ENCODE measurements around the gene L3MBTL4.

Gene L3MBTL4

GRCh38 chr18:6323319-6323889 lies 91.3 kb downstream of the L3MBTL4 start:
- Histone ChIP-seq H3K4me1 (no peaks in the 10 kb centered on the region), H3K27me3 (no peaks in the 10 kb centered on the region), H3K36me3 (no peaks in the 10 kb centered on the region), H3K9me3 (no peaks in the 10 kb centered on the region), H3K4me3 (ENCODE audit: low read depth, low read length) (no peak overlapping the region)
- TF ChIP-seq, protein P1, sequence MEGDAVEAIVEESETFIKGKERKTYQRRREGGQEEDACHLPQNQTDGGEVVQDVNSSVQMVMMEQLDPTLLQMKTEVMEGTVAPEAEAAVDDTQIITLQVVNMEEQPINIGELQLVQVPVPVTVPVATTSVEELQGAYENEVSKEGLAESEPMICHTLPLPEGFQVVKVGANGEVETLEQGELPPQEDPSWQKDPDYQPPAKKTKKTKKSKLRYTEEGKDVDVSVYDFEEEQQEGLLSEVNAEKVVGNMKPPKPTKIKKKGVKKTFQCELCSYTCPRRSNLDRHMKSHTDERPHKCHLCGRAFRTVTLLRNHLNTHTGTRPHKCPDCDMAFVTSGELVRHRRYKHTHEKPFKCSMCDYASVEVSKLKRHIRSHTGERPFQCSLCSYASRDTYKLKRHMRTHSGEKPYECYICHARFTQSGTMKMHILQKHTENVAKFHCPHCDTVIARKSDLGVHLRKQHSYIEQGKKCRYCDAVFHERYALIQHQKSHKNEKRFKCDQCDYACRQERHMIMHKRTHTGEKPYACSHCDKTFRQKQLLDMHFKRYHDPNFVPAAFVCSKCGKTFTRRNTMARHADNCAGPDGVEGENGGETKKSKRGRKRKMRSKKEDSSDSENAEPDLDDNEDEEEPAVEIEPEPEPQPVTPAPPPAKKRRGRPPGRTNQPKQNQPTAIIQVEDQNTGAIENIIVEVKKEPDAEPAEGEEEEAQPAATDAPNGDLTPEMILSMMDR (IDR thresholded peaks at IDR 0.05; ENCODE audit: low read depth, low read length) = no peak
- no peak for DNase-seq

- Histone ChIP-seq H3K9me3 (no peaks in the 10 kb centered on the region), H3K36me3 (no peaks in the 10 kb centered on the region), H3K4me1 (no peaks in the 10 kb centered on the region), H3K4me3 (ENCODE audit: low read depth, low read length) (no peak overlapping the region), H3K27me3 (no peaks in the 10 kb centered on the region)
- TF ChIP-seq, protein P1 (IDR thresholded peaks at IDR 0.05; ENCODE audit: low read depth, low read length) = no peak
- DNase-seq = no peak
Observed at GRCh38 chr18:6315517-6316331, 99.0 kb downstream of the L3MBTL4 start.

DNA sequence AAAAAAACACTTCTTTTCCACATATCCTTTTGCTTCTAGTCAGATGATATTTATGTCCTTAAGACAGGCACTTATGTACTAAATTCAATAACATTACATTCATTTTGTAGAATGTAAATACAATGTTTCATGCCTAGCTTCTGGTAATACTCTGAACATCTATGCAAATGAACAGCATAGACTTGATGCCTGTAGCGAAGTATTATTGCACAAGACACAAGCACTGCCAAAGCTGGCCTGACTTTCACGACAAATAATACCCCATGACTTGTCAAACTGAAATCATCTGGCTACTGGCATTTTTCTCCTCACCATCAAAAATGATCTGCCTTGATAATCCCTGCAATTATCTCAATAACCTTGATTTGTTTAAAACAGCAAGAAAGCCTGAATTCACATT lies 101.3 kb downstream of the L3MBTL4 start:
- Histone ChIP-seq H3K36me3 (no peaks in the 10 kb centered on the region), H3K9me3 (no peaks in the 10 kb centered on the region), H3K4me1 (no peaks in the 10 kb centered on the region), H3K4me3 (ENCODE audit: low read depth, low read length) (no peak overlapping the region), H3K27me3 (no peaks in the 10 kb centered on the region)
- TF ChIP-seq, protein P1 (IDR thresholded peaks at IDR 0.05; ENCODE audit: low read depth, low read length) = no peak
- no peak for DNase-seq

DNA sequence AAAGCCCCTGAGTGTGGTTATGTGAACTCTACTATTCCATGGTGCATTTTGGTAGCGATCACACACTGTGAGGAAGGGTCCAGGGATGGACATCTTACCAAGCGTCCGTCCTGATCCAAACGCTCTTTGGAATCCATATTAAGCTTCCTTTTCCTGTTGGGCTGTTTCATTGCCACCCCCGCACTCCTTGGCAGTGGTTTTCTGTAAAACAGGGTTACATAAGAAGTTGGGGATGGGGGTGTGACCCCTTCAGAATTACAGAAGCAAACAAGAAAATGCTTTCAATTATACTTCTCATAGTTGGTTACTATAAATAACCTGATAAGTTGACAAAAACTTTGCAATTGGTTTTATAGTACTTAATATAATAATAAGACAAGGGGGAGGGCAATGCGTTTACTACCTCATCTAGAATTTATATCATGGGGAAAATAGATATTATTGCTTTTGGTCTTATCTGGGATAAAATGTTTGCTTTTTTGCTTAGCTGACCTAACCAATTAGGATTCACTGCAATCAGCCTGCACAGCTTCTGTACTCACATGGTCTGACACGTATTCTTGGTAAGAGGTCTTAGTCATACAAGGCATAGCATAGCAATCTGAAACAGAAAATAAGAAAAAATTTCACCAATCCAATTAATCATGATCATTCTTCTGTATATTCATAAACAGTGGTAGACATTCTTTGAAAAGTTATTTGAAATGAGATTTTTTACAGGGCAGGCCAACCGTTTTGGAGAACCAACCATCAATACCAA lies 103.1 kb downstream of the L3MBTL4 start:
- Histone ChIP-seq H3K9me3 (no peaks in the 10 kb centered on the region), H3K27me3 (no peaks in the 10 kb centered on the region), H3K36me3 (no peaks in the 10 kb centered on the region), H3K4me1 (no peaks in the 10 kb centered on the region), H3K4me3 (ENCODE audit: low read depth, low read length) (no peak overlapping the region)
- no peak for DNase-seq
- TF ChIP-seq, protein P1 (IDR thresholded peaks at IDR 0.05; ENCODE audit: low read depth, low read length) = no peak

GRCh38 chr18:6310714-6311113 lies 104.0 kb downstream of the L3MBTL4 start:
- TF ChIP-seq, protein P1 (IDR thresholded peaks at IDR 0.05; ENCODE audit: low read depth, low read length) = no peak

More at GRCh38 chr18:6310714-6311113, 104.0 kb downstream of the L3MBTL4 start:
- no peak for DNase-seq
- no peaks in the 10 kb centered on the region for H3K36me3 ChIP-seq
- no peaks in the 10 kb centered on the region for H3K27me3 ChIP-seq
- H3K4me3 ChIP-seq (ENCODE audit: low read depth, low read length) = no peak overlapping the region
- no peaks in the 10 kb centered on the region for H3K4me1 ChIP-seq
- no peaks in the 10 kb centered on the region for H3K9me3 ChIP-seq
